RPMI7951 (cell line): ENCODE results near the gene SMG1. TPM values are rescaled to one million over a fixed set of nuclear protein-coding genes. Genes with fewer than 3 reads are reported as not detected.
"Not testable (repeated sequence)": the region's sequence is repeated elsewhere in the genome, so short reads cannot be mapped to it uniquely, and the experiment has no call there.

Source experiments
- DNase-seq: peaks from one replicate; pipeline ENCODE4 v3.0.0-alpha.2; 2012; ENCODE audit warnings: low read depth
- total RNA-seq: library from RNA; depleted of rRNA; stranded (reverse); fragments of >200 nt; shearing (Covaris generic); gene quantifications from 2 replicates; pipeline ENCODE4 v1.2.3, GENCODE V29; 2014

The SMG1 gene
- total RNA-seq, 1 experiment from 2014 or later = 25.6 TPM

GRCh38 chr16:18933501-18933900, 7.3 kb upstream of the SMG1 start:
- no peak for DNase-seq

- peak; percentile 29 for DNase-seq
These were observed 6.2 kb upstream of the SMG1 start for GRCh38 chr16:18932243-18932987.

- no peak for DNase-seq
These were observed 5.5 kb upstream of the SMG1 start for GRCh38 chr16:18931756-18932155.

- not testable (repeated sequence) for DNase-seq
These were observed 3.9 kb upstream of the SMG1 start for GRCh38 chr16:18930095-18930494.

GRCh38 chr16:18928073-18928472, 1.9 kb upstream of the SMG1 start:
- not testable (repeated sequence) for DNase-seq

- peak; percentile 65 for DNase-seq
These were observed 808 bp downstream of the SMG1 start for GRCh38 chr16:18925215-18925985.

GRCh38 chr16:18923935-18924334, 2.3 kb downstream of the SMG1 start:
- not testable (repeated sequence) for DNase-seq

- not testable (repeated sequence) for DNase-seq
These were observed 3.1 kb downstream of the SMG1 start for GRCh38 chr16:18923124-18923523.

- not testable (repeated sequence) for DNase-seq
These were observed 16.6 kb downstream of the SMG1 start for GRCh38 chr16:18909585-18909984.

- DNase-seq = not testable (repeated sequence)
These were observed 17.5 kb downstream of the SMG1 start for GRCh38 chr16:18908716-18909115.

GRCh38 chr16:18902778-18903177, 23.4 kb downstream of the SMG1 start:
- not testable (repeated sequence) for DNase-seq

GRCh38 chr16:18902044-18902443, 24.2 kb downstream of the SMG1 start:
- not testable (repeated sequence) for DNase-seq

GRCh38 chr16:18901194-18901593, 25.0 kb downstream of the SMG1 start:
- not testable (repeated sequence) for DNase-seq

GRCh38 chr16:18884456-18884855, 41.8 kb downstream of the SMG1 start:
- not testable (repeated sequence) for DNase-seq

- not testable (repeated sequence) for DNase-seq
These were observed 48.5 kb downstream of the SMG1 start for GRCh38 chr16:18877734-18878133.

- not testable (repeated sequence) for DNase-seq
These were observed 48.9 kb downstream of the SMG1 start for GRCh38 chr16:18877259-18877658.

GRCh38 chr16:18876301-18876700, 49.9 kb downstream of the SMG1 start:
- not testable (repeated sequence) for DNase-seq

- DNase-seq = not testable (repeated sequence)
These were observed 57.0 kb downstream of the SMG1 start for GRCh38 chr16:18869043-18869771.

- DNase-seq = not testable (repeated sequence)
These were observed 59.9 kb downstream of the SMG1 start for GRCh38 chr16:18866277-18866823.

- not testable (repeated sequence) for DNase-seq
These were observed 63.3 kb downstream of the SMG1 start for GRCh38 chr16:18862891-18863290.

- no peak for DNase-seq
These were observed 71.0 kb downstream of the SMG1 start for GRCh38 chr16:18855196-18855595.

- DNase-seq = no peak
These were observed 72.5 kb downstream of the SMG1 start for GRCh38 chr16:18853694-18854093.
